Activated T-cell treated with anti-CD3 and anti-CD28 coated beads for 48 hours (primary cell): Measurements from ENCODE around the gene CHAT.

Experiments
- DNase-seq: peaks from one replicate; pipeline ENCODE4 v3.0.0-alpha.2; 2020; ENCODE audit warnings: low read depth

CHAT gene

DNA sequence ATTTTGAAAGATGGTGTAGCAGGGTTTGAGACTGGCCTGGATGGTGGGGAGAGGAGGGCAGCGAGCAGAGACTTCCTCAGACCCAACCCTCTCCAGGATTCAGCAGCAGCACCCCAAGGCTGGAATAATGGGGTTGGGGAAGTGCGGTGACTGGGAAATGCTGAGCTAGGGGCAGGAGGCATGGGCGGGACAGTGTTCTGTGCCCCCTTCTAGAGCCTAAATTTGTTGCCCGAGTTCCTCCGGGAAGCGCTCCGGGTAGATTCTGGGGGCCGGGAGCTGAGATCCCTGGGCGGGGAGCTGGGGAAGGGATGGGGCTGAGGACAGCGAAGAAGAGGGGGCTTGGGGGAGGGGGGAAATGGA is at the start of gene CHAT:
Gene CHAT (plus strand): TSS at position 156 of the 360 bp plus-strand sequence. CDS start 153 bp downstream, at position 309.
- no peak for DNase-seq

- DNase-seq: no peak
Observed at GRCh38 chr10:49564461-49565009, 49.3 kb upstream of the CHAT start.

DNA sequence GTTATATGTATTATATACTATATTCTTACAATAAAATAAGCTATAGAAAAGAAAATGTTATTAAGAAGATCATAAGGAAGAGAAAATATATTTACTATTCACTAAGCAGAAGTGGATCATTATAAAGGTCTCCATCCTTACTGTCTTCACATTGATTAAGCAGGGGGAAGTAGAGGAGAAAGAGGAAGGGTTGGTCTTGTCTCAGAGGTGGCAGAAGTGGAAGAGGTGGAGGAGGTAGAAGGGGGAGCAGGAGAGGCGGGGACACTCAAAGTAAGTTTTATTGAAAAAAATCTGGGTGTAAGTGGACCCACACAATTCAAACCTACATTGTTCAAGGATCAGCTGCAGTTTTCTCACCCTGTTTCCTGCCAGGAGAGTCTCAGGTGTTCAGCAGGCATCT is 46.0 kb upstream of the CHAT start:
- no peak for DNase-seq

DNA sequence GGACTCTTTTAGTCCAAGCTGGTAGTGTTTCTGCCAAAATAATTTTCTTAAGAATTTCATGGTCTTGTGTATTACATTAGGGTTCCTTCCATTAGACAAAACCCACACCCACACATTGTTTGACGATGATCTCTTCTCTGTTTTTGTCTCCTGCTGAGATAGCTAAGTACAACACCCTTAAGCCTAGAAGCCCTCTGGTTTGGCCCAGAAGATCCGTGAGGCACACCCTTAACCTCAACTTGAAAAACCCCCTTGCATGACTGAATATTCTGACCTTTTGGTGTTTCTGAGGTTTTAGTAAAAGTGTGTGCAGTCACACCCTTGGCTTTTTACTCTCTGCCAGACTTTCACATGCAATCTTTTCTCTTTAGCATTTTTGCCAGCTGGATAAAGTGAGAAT is 45.6 kb upstream of the CHAT start:
- DNase-seq: no peak

- DNase-seq: no peak
Observed at GRCh38 chr10:49569031-49569631, 44.7 kb upstream of the CHAT start.

DNA sequence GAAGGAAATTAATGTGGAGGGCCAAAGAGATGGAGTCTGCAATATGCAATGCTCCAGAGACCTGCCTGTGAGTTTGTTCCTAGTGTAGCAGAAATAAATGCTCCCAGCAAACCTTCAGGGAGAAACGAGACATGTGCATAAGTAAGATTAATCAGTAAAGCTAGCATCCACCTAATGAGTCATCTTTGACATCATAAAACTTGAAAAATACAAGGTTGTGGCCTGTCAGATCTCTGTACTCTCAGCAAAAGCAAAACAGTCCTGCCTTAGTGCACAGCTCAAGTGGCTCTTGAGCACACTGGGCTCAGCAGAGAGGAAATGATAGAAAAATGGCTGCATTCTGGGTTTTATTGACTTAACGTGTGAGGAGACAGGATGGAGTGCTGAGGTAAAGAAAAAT is 42.4 kb upstream of the CHAT start:
- DNase-seq: no peak

- no peak for DNase-seq
Observed at GRCh38 chr10:49572594-49573114, 41.2 kb upstream of the CHAT start.

DNA sequence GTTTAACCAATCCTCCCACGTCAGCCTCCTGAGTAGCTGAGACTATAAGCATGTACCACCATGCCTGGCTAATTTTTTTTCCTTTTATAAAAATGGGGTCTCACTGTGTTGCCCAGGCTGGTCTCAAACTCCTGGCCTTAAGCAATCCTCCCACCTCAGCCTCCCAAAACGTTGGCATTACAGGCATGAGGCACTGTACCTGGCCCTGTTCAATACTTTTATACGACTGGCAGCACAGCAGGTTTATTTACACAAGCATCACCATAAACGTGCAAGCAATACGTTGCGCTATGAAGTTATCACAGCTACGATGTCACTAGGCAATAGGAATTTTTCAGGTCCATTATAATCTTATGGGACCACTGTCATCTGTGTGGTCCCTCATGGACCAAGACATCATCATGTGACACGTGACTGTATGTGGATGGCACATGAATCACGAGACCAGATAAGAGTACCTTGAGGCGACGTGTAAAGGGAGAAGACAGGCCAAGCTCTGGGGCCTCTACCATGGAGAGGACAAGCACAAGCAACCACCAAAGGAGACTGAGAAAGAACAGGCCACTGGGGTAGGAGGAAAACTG is 38.3 kb upstream of the CHAT start:
- DNase-seq: no peak

GRCh38 chr10:49577182-49577925 is 36.5 kb upstream of the CHAT start:
- no peak for DNase-seq

DNA sequence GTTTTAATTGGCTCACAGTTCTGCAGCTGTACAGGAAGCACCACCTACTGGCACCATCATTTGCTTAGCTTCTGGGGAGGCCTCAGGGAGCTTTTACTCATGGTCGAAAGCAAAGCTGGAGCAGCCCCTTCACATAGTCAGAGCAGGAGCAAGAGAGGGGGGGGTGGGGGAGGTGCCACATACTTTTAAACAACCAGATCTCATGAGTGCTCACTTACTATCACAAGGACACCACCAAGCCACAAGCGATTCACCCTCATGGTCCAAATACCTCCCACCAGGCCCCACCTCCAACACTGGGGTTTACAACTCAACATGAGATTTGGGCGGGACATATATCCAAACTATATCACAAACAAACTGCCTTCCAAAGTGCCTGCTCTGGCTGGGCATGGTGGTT is 35.4 kb upstream of the CHAT start:
- DNase-seq: no peak

DNA sequence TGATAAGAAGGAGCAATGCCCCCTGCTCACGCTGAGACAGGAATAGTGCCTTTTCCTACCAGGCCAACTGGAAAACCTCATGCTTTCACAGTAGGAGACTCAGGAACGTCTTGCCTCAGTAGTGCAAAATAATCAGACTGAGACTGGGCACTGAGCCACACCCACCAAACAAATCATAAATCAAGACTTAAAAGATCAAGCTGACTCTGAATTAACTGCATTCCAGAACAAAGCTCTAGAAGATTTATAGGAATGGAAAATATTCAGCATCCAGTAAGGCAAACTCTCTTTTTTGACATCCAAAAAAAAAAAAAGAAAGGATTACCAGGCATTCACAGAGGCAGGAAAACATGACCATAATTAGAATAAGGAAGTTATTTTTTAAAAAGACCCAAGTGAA is 34.2 kb upstream of the CHAT start:
- DNase-seq: no peak

GRCh38 chr10:49585387-49585786 is 28.4 kb upstream of the CHAT start:
- DNase-seq: no peak

- DNase-seq: no peak
Observed at GRCh38 chr10:49587981-49588380, 25.9 kb upstream of the CHAT start.

GRCh38 chr10:49592726-49593563 is 20.9 kb upstream of the CHAT start:
- peak; percentile 43 for DNase-seq

DNA sequence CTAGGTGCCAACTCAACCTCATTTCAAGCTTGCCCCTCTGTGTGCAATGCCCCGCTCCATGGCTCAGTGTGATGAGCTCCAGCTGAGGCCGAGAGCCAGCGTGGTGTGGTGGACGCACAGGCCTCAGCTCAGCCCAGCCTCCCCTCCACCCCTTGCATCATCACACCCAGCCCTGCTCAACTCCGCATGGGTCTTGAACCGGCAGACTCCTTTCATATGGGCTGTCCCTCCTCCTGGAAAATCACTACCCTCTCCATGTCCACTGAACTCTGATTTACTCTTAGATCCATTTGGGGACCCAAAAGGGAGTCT is 20.3 kb upstream of the CHAT start:
- no peak for DNase-seq

GRCh38 chr10:49593998-49594397 is 19.8 kb upstream of the CHAT start:
- no peak for DNase-seq

DNA sequence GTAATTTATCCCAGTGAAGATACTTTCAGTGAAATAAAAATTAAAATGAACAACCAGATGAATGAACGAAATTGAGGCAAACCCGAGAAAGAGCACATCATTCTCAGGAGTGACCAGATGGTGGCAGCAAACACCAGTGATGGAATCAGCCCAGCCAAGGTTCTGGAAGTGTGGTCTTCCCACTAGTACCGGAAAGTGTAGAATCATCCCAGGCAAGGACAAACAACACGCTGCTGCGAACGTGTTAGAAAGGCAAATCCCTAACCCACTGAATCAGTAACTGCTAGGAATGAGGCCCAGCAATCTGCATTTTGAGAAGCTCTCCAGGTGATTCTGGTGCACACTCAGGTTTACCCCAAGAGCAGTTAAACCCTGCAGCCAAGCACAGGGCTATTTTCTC is 19.2 kb upstream of the CHAT start:
- DNase-seq: no peak

GRCh38 chr10:49595003-49595712 is 18.7 kb upstream of the CHAT start:
- DNase-seq: no peak

- DNase-seq: no peak
Observed at GRCh38 chr10:49595713-49596492, 17.9 kb upstream of the CHAT start.

DNA sequence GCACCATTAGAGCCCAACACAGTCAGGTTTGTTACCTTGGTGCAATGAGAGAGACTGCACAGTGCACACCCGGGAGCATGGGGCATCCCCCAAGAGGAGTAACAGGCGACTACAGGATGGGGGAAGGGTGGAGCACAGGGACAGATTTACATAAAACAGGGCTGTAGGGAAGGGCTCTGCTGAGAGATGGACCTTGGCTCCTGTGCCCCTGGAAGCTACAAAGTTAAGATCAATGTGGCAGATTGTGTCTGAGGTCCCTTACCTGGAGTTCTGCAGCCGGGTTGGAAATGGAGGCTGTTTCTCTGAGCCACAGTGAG is 17.4 kb upstream of the CHAT start:
- no peak for DNase-seq

DNA sequence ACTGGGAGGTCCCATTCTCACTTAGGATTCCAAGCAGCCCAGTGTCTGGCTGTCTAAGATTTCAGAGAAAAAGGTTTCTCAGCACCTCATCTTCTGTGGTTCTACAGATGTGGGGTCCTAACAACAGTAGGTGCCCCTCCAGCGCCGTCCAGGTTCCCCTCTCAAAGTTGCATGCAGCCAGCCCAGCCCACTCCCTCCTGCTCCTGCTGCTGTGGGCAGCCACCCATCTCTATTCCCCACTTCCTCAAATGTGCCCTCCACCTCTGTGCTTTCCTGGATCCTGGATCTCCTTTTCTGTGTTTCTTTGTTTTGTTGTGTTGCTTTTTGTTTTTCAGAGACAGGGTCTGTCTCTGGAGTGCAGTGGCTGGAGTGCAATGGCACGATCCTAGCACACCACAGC is 17.0 kb upstream of the CHAT start:
- DNase-seq: no peak
